Esophagus squamous epithelium (tissue), 4 donors: ENCODE data around the gene SAXO1.

Source experiments
- CTCF ChIP-seq, 6 experiments: fragments of 450-650 bp in 4 of 6; fragments of 200-600 bp in 2 of 6; sonication (generic) in 2 of 6; IDR thresholded peaks; one replicate each; pipeline ENCODE4 v1.5.1; 2016 to 2019; ENCODE audit warnings: antibody characterized with exemption in 6 of 6, mild to moderate bottlenecking in 4 of 6, moderate library complexity in 4 of 6
- POLR2A ChIP-seq, 4 donors: fragments of 450-650 bp; IDR thresholded peaks; one replicate each; pipeline ENCODE4 v1.6.1; 2017; ENCODE audit warnings: antibody characterized with exemption in 4 of 4, mild to moderate bottlenecking in 4 of 4, moderate library complexity in 3 of 4

DNA sequence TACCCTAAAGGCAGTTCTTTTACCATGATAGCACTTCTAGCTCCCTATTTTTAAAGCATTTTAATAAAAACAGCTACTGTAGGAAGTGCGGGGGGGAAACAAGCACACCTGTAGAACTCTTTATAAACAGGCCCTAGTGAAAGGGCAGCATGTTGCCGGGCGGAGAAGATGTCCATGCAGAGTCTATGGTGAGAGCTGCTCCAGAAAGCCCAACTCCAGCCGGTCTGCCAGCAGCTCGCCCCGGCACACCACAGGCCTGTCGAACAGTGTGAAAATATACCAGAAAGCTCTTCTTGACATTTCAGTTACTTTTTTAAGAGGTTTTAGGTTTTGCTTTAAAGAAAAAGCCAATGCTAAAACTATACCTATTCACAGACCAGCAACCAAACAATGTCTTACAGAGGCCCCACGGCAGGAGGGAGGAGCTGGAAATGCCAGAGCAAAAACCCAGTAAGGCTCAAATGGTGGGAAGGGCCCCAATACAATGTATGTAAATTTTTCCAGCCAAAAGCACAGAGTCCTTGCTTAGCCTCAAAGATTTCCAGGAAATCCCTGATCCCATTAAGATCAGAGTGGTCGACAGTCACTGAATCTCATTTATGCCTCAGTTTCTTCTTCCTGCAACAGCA is 121.2 kb downstream of the SAXO1 start:
- TF ChIP-seq POLR2A (IDR thresholded peaks at IDR 0.05) (no peak), CTCF (IDR thresholded peaks at IDR 0.05) (no peak)
